NCI-H446 (cell line): ENCODE measurements around the gene CCDC182.

Source experiments
- DNase-seq, 2 experiments: peaks; one replicate each; lab custom pipeline; 2025; lab: John Stamatoyannopoulos, UW

Gene CCDC182

GRCh38 chr17:57745242-57745641, at the start of gene CCDC182:
Gene CCDC182 (minus strand): TSS chr17:57745299. CDS start chr17:57745272, 27 bp downstream.
- no peak for DNase-seq

GRCh38 chr17:57794841-57795240, 49.7 kb upstream of the CCDC182 start:
- no peak for DNase-seq

- no peak for DNase-seq
Observed at GRCh38 chr17:57788725-57789124, 43.6 kb upstream of the CCDC182 start.

- no peak for DNase-seq
Observed at GRCh38 chr17:57785022-57785421, 39.9 kb upstream of the CCDC182 start.

- DNase-seq = no peak
Observed at GRCh38 chr17:57784226-57784895, 39.3 kb upstream of the CCDC182 start.

GRCh38 chr17:57783338-57783742, 38.2 kb upstream of the CCDC182 start:
- peak; percentile 17 to 77 for DNase-seq

- DNase-seq = no peak
Observed at GRCh38 chr17:57782647-57783337, 37.7 kb upstream of the CCDC182 start.

GRCh38 chr17:57782062-57782490, 37.0 kb upstream of the CCDC182 start:
- DNase-seq = no peak

GRCh38 chr17:57781386-57782061, 36.4 kb upstream of the CCDC182 start:
- DNase-seq = no peak

GRCh38 chr17:57779706-57780105, 34.6 kb upstream of the CCDC182 start:
- no peak for DNase-seq

- no peak for DNase-seq
Observed at GRCh38 chr17:57778306-57778705, 33.2 kb upstream of the CCDC182 start.

GRCh38 chr17:57776366-57776765, 31.3 kb upstream of the CCDC182 start:
- DNase-seq = no peak

- no peak for DNase-seq
Observed at GRCh38 chr17:57774872-57775271, 29.8 kb upstream of the CCDC182 start.

- no peak for DNase-seq
Observed at GRCh38 chr17:57773557-57773956, 28.5 kb upstream of the CCDC182 start.

GRCh38 chr17:57772774-57773173, 27.7 kb upstream of the CCDC182 start:
- DNase-seq = no peak

- DNase-seq = no peak
Observed at GRCh38 chr17:57767561-57767960, 22.5 kb upstream of the CCDC182 start.

- DNase-seq = no peak
Observed at GRCh38 chr17:57766318-57766943, 21.3 kb upstream of the CCDC182 start.

- DNase-seq = no peak
Observed at GRCh38 chr17:57762452-57763395, 17.6 kb upstream of the CCDC182 start.

GRCh38 chr17:57761887-57762286, 16.8 kb upstream of the CCDC182 start:
- no peak for DNase-seq

- DNase-seq = no peak
Observed at GRCh38 chr17:57760046-57760445, 14.9 kb upstream of the CCDC182 start.

GRCh38 chr17:57758654-57759053, 13.6 kb upstream of the CCDC182 start:
- DNase-seq = no peak
